Smooth muscle cell (in vitro differentiated cells): ENCODE measurements around the gene TRIM24. TPM values are rescaled to one million over a fixed set of nuclear protein-coding genes. Genes with fewer than 3 reads are reported as not detected.

ENCODE experiments used
- DNase-seq: peaks from one replicate; lab custom pipeline; 2025; ENCODE audit not compliant: unreplicated experiment; lab: John Stamatoyannopoulos, UW
- H2AFZ ChIP-seq: fragments of 200-600 bp; sonication (generic); 2 replicates; pipeline ENCODE4 v1.6.0; 2016; ENCODE audit warnings: antibody characterized with exemption, low read depth, mild to moderate bottlenecking
- H3F3A ChIP-seq: fragments of 200-600 bp; sonication (generic); 2 replicates; pipeline ENCODE4 v1.6.0; 2017; ENCODE audit warnings: antibody characterized with exemption, low read depth
- H3K27ac ChIP-seq: fragments of 200-600 bp; sonication (generic); 2 replicates; pipeline ENCODE4 v1.5.1; 2016; ENCODE audit warnings: low read depth, mild to moderate bottlenecking
- H3K27me3 ChIP-seq: fragments of 200-600 bp; sonication (generic); 2 replicates; pipeline ENCODE4 v1.6.1; 2016; ENCODE audit warnings: low read depth, mild to moderate bottlenecking
- H3K36me3 ChIP-seq: fragments of 200-600 bp; sonication (generic); 2 replicates; pipeline ENCODE4 v1.5.1; 2016; ENCODE audit warnings: low read depth
- H3K4me1 ChIP-seq: fragments of 200-600 bp; sonication (generic); 2 replicates; pipeline ENCODE4 v1.5.1; 2016; ENCODE audit warnings: low read depth
- H3K4me2 ChIP-seq: fragments of 200-600 bp; sonication (generic); 2 replicates; pipeline ENCODE4 v1.6.0; 2016; ENCODE audit warnings: mild to moderate bottlenecking
- H3K4me3 ChIP-seq: fragments of 200-600 bp; sonication (generic); 2 replicates; pipeline ENCODE4 v1.5.1; 2016; ENCODE audit warnings: mild to moderate bottlenecking
- H3K79me2 ChIP-seq: fragments of 200-600 bp; sonication (generic); 2 replicates; pipeline ENCODE4 v1.6.0; 2016; ENCODE audit warnings: low read depth, mild to moderate bottlenecking
- H3K9ac ChIP-seq: fragments of 200-600 bp; sonication (generic); 2 replicates; pipeline ENCODE4 v1.6.0; 2016; ENCODE audit warnings: low read depth
- H3K9me3 ChIP-seq: fragments of 200-600 bp; sonication (generic); replicated peaks from 2 replicates; pipeline ENCODE4 v1.5.1; 2016; ENCODE audit warnings: low read depth
- H4K20me1 ChIP-seq: fragments of 200-600 bp; sonication (generic); 2 replicates; pipeline ENCODE4 v1.6.0; 2016; ENCODE audit warnings: low read depth
- CTCF ChIP-seq: fragments of 200-600 bp; sonication (generic); IDR thresholded peaks from 2 replicates; pipeline ENCODE4 v1.5.1; 2017; ENCODE audit warnings: borderline replicate concordance, mild to moderate bottlenecking, antibody characterized with exemption; ENCODE audit not compliant: insufficient read depth, poor library complexity, severe bottlenecking
- WGBS: methylation state at CpG from one replicate; pipeline ENCODE4 v1.1.7; 2016; ENCODE audit warnings: low lambda C conversion rate; 5-methylcytosine and 5-hydroxymethylcytosine counted together
- polyA plus RNA-seq: library from polyadenylated mRNA; unstranded; fragments of >200 nt; fragmentation: Nextera tagmentation; extraction: Ambion mirVana; gene quantifications from 2 replicates; pipeline ENCODE4 v1.2.1, GENCODE V29; 2016
- total RNA-seq: library from RNA; depleted of rRNA; stranded (reverse); fragments of >200 nt; gene quantifications from 2 replicates; pipeline ENCODE4 v1.2.3, GENCODE V29; 2014

TRIM24 gene
- total and polyA plus RNA-seq, 2 experiments from 2014 or later: 24.9 to 60.7 TPM

- Histone ChIP-seq H3K4me1 (peaks cover 17% of the 10 kb centered on the region), H3K9ac (no peak overlapping the region), H3K9me3 (no peaks in the 10 kb centered on the region), H4K20me1 (peaks cover 98% of the 10 kb centered on the region), H3K4me3 (no peak overlapping the region), H3K79me2 (peaks cover 100% of the 10 kb centered on the region), H3K36me3 (no peaks in the 10 kb centered on the region), H3F3A (no peaks in the 10 kb centered on the region), H3K4me2 (no peak overlapping the region), H3K27ac (no peak overlapping the region), H2AFZ (no peak overlapping the region), H3K27me3 (no peaks in the 10 kb centered on the region)
- WGBS: 92% methylated on average over 5 of the region's 5 CpGs
- DNase-seq: no peak
- no peak for TF ChIP-seq CTCF
Observed at GRCh38 chr7:138468244-138469123, 8.4 kb downstream of the TRIM24 start.

GRCh38 chr7:138470391-138471157 lies 10.5 kb downstream of the TRIM24 start:
- Histone ChIP-seq H3K4me1 (peaks cover 3% of the 10 kb centered on the region), H3F3A (peaks cover 2% of the 10 kb centered on the region), H4K20me1 (peaks cover 98% of the 10 kb centered on the region), H3K9ac (no peak overlapping the region), H3K79me2 (peaks cover 100% of the 10 kb centered on the region), H3K36me3 (no peaks in the 10 kb centered on the region), H3K9me3 (no peaks in the 10 kb centered on the region), H2AFZ (no peak overlapping the region), H3K4me2 (no peak overlapping the region), H3K27ac (no peak overlapping the region), H3K27me3 (no peaks in the 10 kb centered on the region), H3K4me3 (no peak overlapping the region)
- no peak for TF ChIP-seq CTCF
- 93% methylated on average over 5 of the region's 5 CpGs for WGBS
- DNase-seq: no peak

DNA sequence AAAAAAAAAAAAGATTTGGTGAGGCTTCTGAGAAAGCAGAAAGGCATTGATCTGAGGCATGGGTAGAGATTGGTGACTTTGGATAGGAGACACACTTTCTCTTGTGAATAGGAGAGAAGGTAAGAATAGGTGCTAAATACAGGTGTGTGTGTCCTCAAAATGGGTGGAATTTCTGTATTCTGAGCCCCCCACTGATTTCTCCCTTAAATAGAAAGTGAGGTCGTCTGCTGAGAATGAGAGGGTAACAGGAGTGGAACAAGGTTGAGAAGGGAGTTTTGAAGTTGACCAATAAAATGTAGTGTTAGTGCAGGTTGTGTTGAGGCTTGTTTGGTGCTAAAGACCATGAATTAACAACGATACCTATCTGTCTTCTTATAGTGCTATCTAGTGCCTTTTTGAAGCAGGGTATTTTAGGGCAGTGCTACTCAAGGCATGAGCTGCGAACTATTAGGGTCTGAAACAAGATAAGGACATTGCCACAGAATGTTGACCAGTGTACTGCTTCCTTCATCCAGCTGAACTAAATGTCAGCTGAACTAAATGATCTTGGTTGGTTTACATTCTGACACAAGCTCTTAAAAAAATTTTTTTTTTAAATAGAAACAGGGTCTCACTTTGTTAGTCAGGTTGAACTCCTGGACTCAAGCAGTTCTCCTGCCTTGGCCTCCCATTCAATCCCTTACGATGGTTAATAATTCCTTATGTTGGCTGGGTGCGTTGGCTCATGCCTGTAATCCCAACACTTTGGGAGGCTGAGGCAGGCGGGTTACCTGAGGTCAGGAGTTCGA lies 12.4 kb downstream of the TRIM24 start:
- Histone ChIP-seq H3K27me3 (no peaks in the 10 kb centered on the region), H3K9ac (no peak overlapping the region), H3K9me3 (no peaks in the 10 kb centered on the region), H3K4me1 (peaks cover 9% of the 10 kb centered on the region), H3K27ac (no peak overlapping the region), H3K4me2 (no peak overlapping the region), H4K20me1 (peaks cover 98% of the 10 kb centered on the region), H3K4me3 (no peak overlapping the region), H3F3A (peaks cover 3% of the 10 kb centered on the region), H2AFZ (no peak overlapping the region), H3K79me2 (peaks cover 100% of the 10 kb centered on the region), H3K36me3 (no peaks in the 10 kb centered on the region)
- TF ChIP-seq CTCF: no peak
- DNase-seq: no peak
- 89% methylated on average over 7 of the region's 7 CpGs for WGBS
